Natural killer cell (primary cell): ENCODE results near the gene HOMER2. TPM values are rescaled to one million over a fixed set of nuclear protein-coding genes. Genes with fewer than 3 reads are reported as not detected.

ENCODE experiments used
- ATAC-seq, 3 donors: fragments of 150-1000 bp in 2 of 3; fragments of 200-7000 bp in 1 of 3; cut with Tn5 transposase; 1 replicate in 1 of 3; 2 replicates in 2 of 3; pipeline ENCODE4 v1.10.0; 2021; ENCODE audit warnings: mild to moderate bottlenecking in 2 of 3, moderate library complexity in 2 of 3
- DNase-seq, 2 donors: peaks; one replicate each; pipeline versions ENCODE4 v3.0.0 to v3.0.0-alpha.2; 2013 to 2021; ENCODE audit warnings: mixed read lengths in 1 of 2
- H3K27ac ChIP-seq: one replicate; pipeline ENCODE4 v1.5.1; 2013; ENCODE audit warnings: mild to moderate bottlenecking, low read length
- H3K27me3 ChIP-seq: one replicate; pipeline ENCODE4 v1.6.1; 2013; ENCODE audit warnings: low read length; ENCODE audit not compliant: control insufficient read depth, insufficient read depth
- H3K36me3 ChIP-seq: one replicate; pipeline ENCODE4 v1.6.1; 2013; ENCODE audit warnings: low read length; ENCODE audit not compliant: control insufficient read depth, insufficient read depth
- H3K4me1 ChIP-seq: one replicate; pipeline ENCODE4 v1.6.1; 2013; ENCODE audit warnings: low read length; ENCODE audit not compliant: control insufficient read depth, insufficient read depth
- H3K4me3 ChIP-seq: one replicate; pipeline ENCODE4 v1.5.1; 2013; ENCODE audit warnings: low read length
- H3K9me3 ChIP-seq: one replicate; pipeline ENCODE4 v1.6.1; 2013; ENCODE audit warnings: low read length; ENCODE audit not compliant: control insufficient read depth, insufficient read depth
- H3K27ac Mint-ChIP-seq, 2 donors: one replicate each; pipeline ENCODE4 v1.8.0; 2022; ENCODE audit warnings: mild to moderate bottlenecking in 2 of 2, mixed read lengths in 2 of 2, moderate library complexity in 1 of 2
- H3K27me3 Mint-ChIP-seq, 2 donors: one replicate each; pipeline ENCODE4 v1.8.0; 2022; ENCODE audit warnings: low read depth in 2 of 2, mixed read lengths in 2 of 2
- H3K36me3 Mint-ChIP-seq: one replicate; pipeline ENCODE4 v1.8.0; 2022; ENCODE audit warnings: mixed read lengths
- H3K4me1 Mint-ChIP-seq, 2 donors: one replicate each; pipeline ENCODE4 v1.8.0; 2022; ENCODE audit warnings: mixed read lengths in 2 of 2
- H3K4me3 Mint-ChIP-seq: one replicate; pipeline ENCODE4 v1.8.0; 2022; ENCODE audit warnings: mild to moderate bottlenecking, moderate library complexity, mixed read lengths
- H3K9me3 Mint-ChIP-seq, 2 donors: one replicate each; pipeline ENCODE4 v1.8.0; 2022; ENCODE audit warnings: mixed read lengths in 2 of 2
- WGBS: methylation state at CpG from one replicate; pipeline ENCODE4 v1.1.7; 2013; ENCODE audit warnings: missing lambda C conversion rate; ENCODE audit not compliant: insufficient coverage; 5-methylcytosine and 5-hydroxymethylcytosine counted together
- intact Hi-C: fragments of 100-400 bp; cut with micrococcal nuclease; formaldehyde crosslinking; loops from one replicate; pipeline ENCODE4 v1.14.2; 2022
- total RNA-seq, 4 donors: library from RNA; stranded (reverse); fragments of 120-200 nt in 1 of 4; gene quantifications; one replicate each; pipeline versions ENCODE4 v1.2.3 to v1.2.4, GENCODE V29; 2013 to 2022
- TF ChIP-seq, protein P1 (sequence below): fragments of 200-600 bp; IDR thresholded peaks from one replicate; pipeline ENCODE4 v1.8.0; 2022; ENCODE audit warnings: antibody characterized with exemption

Gene HOMER2
- total RNA-seq, 3 donors from 2014 or later (not counting 1 experiment from before 2014, with no cell fraction given): 3.6 to 7.0 (median 4.0) TPM

DNA sequence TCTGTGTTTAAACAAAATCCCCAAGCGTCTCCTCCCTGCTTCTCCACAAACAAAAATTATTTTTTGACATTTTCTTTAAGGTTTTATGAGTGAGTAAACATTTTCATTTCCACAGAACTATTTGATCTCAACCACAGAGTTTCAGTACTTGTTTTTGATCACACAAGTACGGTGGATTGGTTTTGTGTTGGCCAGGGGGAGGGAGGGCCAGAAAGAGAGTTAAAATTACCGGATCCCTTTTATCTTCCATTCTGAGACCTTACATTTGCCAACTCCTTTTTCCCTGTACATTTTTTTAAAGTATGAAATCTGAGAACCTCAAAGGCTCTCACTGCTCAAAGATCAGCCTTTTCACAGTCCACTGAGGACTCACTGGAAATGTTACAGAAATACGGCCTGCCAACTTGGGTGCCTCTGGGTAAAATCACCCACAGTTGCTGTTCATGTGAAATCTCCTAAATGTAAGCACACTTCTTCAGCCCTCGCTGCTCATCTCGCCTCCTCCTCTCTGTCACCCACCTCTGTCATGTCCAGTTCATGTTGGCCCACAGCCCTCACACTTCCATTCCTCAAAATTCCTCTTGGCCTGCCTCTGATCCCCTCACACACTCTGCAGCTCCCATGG is 1.7 kb downstream of the HOMER2 start:
- intact Hi-C loops: no loop called here
- 61% methylated on average over 4 of the region's 6 CpGs for WGBS

DNA sequence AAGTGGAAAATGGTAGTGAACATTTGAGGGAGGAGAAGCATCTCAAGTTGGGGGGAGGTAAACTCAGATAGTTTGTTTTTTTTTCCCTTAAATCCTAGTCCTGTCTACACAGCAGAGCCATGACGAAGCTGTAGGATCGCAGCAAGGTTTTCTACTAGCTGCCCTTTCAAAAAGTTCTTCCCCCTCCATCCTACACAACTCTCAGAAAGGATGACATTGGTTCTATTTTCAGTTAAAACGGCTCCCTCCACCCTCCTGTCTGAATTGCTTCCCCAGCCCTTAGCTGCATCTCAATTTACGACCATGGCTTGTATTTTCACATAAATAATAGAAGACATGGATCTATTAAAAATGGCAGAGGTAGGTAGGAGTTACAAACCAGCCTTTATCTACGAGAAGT is 2.2 kb downstream of the HOMER2 start:
- peaks cover 9% of the 10 kb centered on the region for H3K27me3 ChIP-seq
- intact Hi-C loops: no loop called here
- no peak overlapping the region for H3K27ac ChIP-seq
- H3K4me1 Mint-ChIP-seq: no peaks in the 10 kb centered on the region
- H3K4me3 ChIP-seq: no peak overlapping the region
- no peak overlapping the region for H3K27ac Mint-ChIP-seq
- no peak overlapping the region for H3K4me3 Mint-ChIP-seq
- ATAC-seq (no peak), DNase-seq (no peak)
- 70% methylated on average over 3 of the region's 5 CpGs for WGBS
- H3K4me1 ChIP-seq: peaks cover 12% of the 10 kb centered on the region
- no peaks in the 10 kb centered on the region for H3K9me3 Mint-ChIP-seq
- H3K9me3 ChIP-seq: no peaks in the 10 kb centered on the region
- peaks cover 0 to 8% of the 10 kb centered on the region in 2 donors for H3K27me3 Mint-ChIP-seq
- TF ChIP-seq, protein P1, sequence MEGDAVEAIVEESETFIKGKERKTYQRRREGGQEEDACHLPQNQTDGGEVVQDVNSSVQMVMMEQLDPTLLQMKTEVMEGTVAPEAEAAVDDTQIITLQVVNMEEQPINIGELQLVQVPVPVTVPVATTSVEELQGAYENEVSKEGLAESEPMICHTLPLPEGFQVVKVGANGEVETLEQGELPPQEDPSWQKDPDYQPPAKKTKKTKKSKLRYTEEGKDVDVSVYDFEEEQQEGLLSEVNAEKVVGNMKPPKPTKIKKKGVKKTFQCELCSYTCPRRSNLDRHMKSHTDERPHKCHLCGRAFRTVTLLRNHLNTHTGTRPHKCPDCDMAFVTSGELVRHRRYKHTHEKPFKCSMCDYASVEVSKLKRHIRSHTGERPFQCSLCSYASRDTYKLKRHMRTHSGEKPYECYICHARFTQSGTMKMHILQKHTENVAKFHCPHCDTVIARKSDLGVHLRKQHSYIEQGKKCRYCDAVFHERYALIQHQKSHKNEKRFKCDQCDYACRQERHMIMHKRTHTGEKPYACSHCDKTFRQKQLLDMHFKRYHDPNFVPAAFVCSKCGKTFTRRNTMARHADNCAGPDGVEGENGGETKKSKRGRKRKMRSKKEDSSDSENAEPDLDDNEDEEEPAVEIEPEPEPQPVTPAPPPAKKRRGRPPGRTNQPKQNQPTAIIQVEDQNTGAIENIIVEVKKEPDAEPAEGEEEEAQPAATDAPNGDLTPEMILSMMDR: no peak
- no peaks in the 10 kb centered on the region for H3K36me3 Mint-ChIP-seq
- H3K36me3 ChIP-seq: no peaks in the 10 kb centered on the region

More for the DNA sequence above, 1.7 kb downstream of the HOMER2 start:
- Mint-ChIP-seq H3K27me3 (peaks cover 0 to 8% of the 10 kb centered on the region in 2 donors), H3K4me3 (no peak overlapping the region), H3K36me3 (no peaks in the 10 kb centered on the region), H3K9me3 (no peaks in the 10 kb centered on the region), H3K4me1 (no peaks in the 10 kb centered on the region), H3K27ac (no peak overlapping the region)
- no peak overlapping the region for H3K27ac ChIP-seq
- H3K36me3 ChIP-seq: no peaks in the 10 kb centered on the region
- H3K27me3 ChIP-seq: peaks cover 9% of the 10 kb centered on the region
- H3K4me3 ChIP-seq: no peak overlapping the region
- TF ChIP-seq, protein P1: no peak
- no peaks in the 10 kb centered on the region for H3K9me3 ChIP-seq
- no peak for ATAC-seq
- DNase-seq: no peak
- peaks cover 12% of the 10 kb centered on the region for H3K4me1 ChIP-seq

DNA sequence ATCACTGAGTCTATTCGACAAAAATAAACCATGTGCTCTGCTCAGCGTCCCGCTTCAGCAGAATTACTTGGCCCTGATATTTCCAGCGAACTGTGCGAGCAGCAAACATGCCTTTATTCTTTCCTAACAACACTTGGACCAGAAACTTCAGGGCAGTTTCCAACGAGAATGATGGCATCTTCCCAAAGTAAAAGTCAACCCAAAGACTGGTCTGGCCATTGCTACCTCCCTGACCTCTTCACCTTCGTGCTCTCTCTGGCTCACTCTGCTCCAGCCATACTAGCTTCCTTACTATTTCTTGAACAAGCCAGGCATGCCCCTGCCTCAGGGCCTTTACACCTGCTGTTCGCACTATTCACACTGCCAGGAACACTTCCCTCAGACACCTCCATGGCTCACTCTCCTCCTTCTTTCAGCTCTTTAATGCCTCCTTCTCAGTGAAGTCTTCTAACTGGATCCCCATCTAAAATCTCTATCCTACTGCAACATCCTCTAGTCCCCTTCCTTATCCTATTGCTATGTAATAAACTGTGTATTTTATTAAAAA is 6.3 kb downstream of the HOMER2 start:
- H3K9me3 Mint-ChIP-seq: no peaks in the 10 kb centered on the region
- 90% methylated on average over 8 of the region's 8 CpGs for WGBS
- H3K27ac ChIP-seq: no peak overlapping the region
- no peaks in the 10 kb centered on the region for H3K36me3 ChIP-seq
- TF ChIP-seq, protein P1: no peak
- intact Hi-C loops: no loop called here
- no peak for ATAC-seq
- no peak overlapping the region for H3K4me3 Mint-ChIP-seq
- no peaks in the 10 kb centered on the region for H3K4me1 Mint-ChIP-seq
- no peak overlapping the region for H3K27ac Mint-ChIP-seq
- H3K27me3 Mint-ChIP-seq: peaks cover 0 to 8% of the 10 kb centered on the region in 2 donors
- DNase-seq: no peak
- H3K27me3 ChIP-seq: peaks cover 4% of the 10 kb centered on the region
- no peaks in the 10 kb centered on the region for H3K36me3 Mint-ChIP-seq
- H3K4me1 ChIP-seq: peaks cover 4% of the 10 kb centered on the region
- H3K9me3 ChIP-seq: no peaks in the 10 kb centered on the region
- no peak overlapping the region for H3K4me3 ChIP-seq

DNA sequence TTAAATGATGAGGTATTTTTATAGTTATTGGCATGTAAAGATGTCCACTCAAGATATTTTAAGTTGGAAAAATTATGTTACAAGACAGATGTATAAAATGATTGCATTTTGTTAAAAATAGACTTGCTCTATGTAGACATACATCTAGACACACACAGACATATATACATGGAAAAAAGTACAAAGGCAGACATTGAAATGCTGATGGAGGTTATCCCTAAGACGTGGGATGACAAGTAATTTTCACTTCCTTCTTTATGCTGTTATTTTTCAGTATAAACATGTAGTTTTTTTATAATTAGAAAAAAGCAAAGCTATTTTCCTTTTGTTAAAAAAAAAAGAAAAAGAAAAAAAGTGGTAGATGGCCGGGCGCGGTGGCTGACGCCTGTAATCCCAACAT is 7.2 kb downstream of the HOMER2 start:
- no peak overlapping the region for H3K27ac ChIP-seq
- Mint-ChIP-seq H3K27ac (no peak overlapping the region), H3K4me1 (no peaks in the 10 kb centered on the region), H3K27me3 (peaks cover 0 to 8% of the 10 kb centered on the region in 2 donors), H3K36me3 (no peaks in the 10 kb centered on the region), H3K4me3 (no peak overlapping the region), H3K9me3 (no peaks in the 10 kb centered on the region)
- WGBS: 100% methylated on average over 4 of the region's 5 CpGs
- no peak overlapping the region for H3K4me3 ChIP-seq
- TF ChIP-seq, protein P1: no peak
- H3K36me3 ChIP-seq: no peaks in the 10 kb centered on the region
- intact Hi-C loops: no loop called here
- H3K9me3 ChIP-seq: no peaks in the 10 kb centered on the region
- H3K27me3 ChIP-seq: peaks cover 2% of the 10 kb centered on the region
- no peak for ATAC-seq
- no peak for DNase-seq
- H3K4me1 ChIP-seq: no peaks in the 10 kb centered on the region
